Measurements from ENCODE around the gene CNPY2. TPM values are rescaled to one million over a fixed set of nuclear protein-coding genes. Genes with fewer than 3 reads are reported as not detected.
"Not testable (repeated sequence)": the region's sequence is repeated elsewhere in the genome, so short reads cannot be mapped to it uniquely, and the experiment has no call there.

Gene CNPY2
- total and polyA plus RNA-seq, 4 experiments from 2014 or later: 93.5 to 184 (median 135) TPM

- H3K4me3 Mint-ChIP-seq; CTCF ChIA-PET (ENCODE audit: partially characterized antibody); H3K27me3 Mint-ChIP-seq; intact Hi-C loops (cut with micrococcal nuclease); H3K9me3 Mint-ChIP-seq; H3K27ac Mint-ChIP-seq; H3K4me1 ChIP-seq (ENCODE audit: insufficient read depth, low read length); H3K4me1 Mint-ChIP-seq; DNase-seq; POLR2A ChIA-PET (ENCODE audit: partially characterized antibody); H3K9me3 ChIP-seq (ENCODE audit: control insufficient read depth in 1 of 2, low read length in 2 of 2); H3K27me3 ChIP-seq (ENCODE audit: insufficient read depth, low read length); H3K27ac ChIP-seq (ENCODE audit: low read depth, low read length); H3K4me3 ChIP-seq (ENCODE audit: low read length in 2 of 2): not testable (repeated sequence)
- H3K36me3 Mint-ChIP-seq: peaks cover 29 to 68% of the 10 kb centered on the region in 2 donors
- peaks cover 55% of the 10 kb centered on the region for H3K36me3 ChIP-seq (ENCODE audit: insufficient read depth, low read length)
Observed at GRCh38 chr12:56272468-56272867, 43.3 kb downstream of the CNPY2 start.

- CTCF ChIA-PET (ENCODE audit: partially characterized antibody): interaction anchor here (6.2 kb wide), 1 partner anchor 14 kb away, joined by 36 read pairs; the partner anchor contains the start of gene ANKRD52
- no peaks in the 10 kb centered on the region for H3K27me3 ChIP-seq (ENCODE audit: insufficient read depth, low read length)
- intact Hi-C loops (cut with micrococcal nuclease): no loop called here
- H3K27ac Mint-ChIP-seq: peak overlapping the region in 5 of 7 donors; percentile 13 to 36 (median 17)
- no peak for DNase-seq
- H3K27ac ChIP-seq (ENCODE audit: low read depth, low read length): no peak overlapping the region
- no peak overlapping the region for H3K4me3 ChIP-seq (ENCODE audit: low read length in 2 of 2)
- H3K36me3 ChIP-seq (ENCODE audit: insufficient read depth, low read length): peaks cover 51% of the 10 kb centered on the region
- POLR2A ChIA-PET (ENCODE audit: partially characterized antibody): no interaction called here
- peaks cover 26 to 64% of the 10 kb centered on the region in 2 donors for H3K36me3 Mint-ChIP-seq
- peaks cover 14% of the 10 kb centered on the region for H3K4me1 ChIP-seq (ENCODE audit: insufficient read depth, low read length)
- no peaks in the 10 kb centered on the region for H3K9me3 Mint-ChIP-seq
- H3K4me3 Mint-ChIP-seq: no peak overlapping the region
- no peaks in the 10 kb centered on the region for H3K27me3 Mint-ChIP-seq
- no peaks in the 10 kb centered on the region for H3K9me3 ChIP-seq (ENCODE audit: control insufficient read depth in 1 of 2, low read length in 2 of 2)
- H3K4me1 Mint-ChIP-seq: peaks cover 9 to 18% (median 15%) of the 10 kb centered on the region in 4 donors
Observed at GRCh38 chr12:56271031-56271430, 44.8 kb downstream of the CNPY2 start.

GRCh38 chr12:56267443-56268071 lies 48.2 kb downstream of the CNPY2 start:
- Histone ChIP-seq H3K27me3 (ENCODE audit: insufficient read depth, low read length) (no peaks in the 10 kb centered on the region), H3K36me3 (ENCODE audit: insufficient read depth, low read length) (peaks cover 22% of the 10 kb centered on the region), H3K27ac (ENCODE audit: low read depth, low read length) (peak overlapping the region; percentile 84), H3K9me3 (ENCODE audit: control insufficient read depth in 1 of 2, low read length in 2 of 2) (no peaks in the 10 kb centered on the region), H3K4me1 (ENCODE audit: insufficient read depth, low read length) (peaks cover 14% of the 10 kb centered on the region), H3K4me3 (ENCODE audit: low read length in 2 of 2) (peak overlapping the region; percentile 6 to 90)
- no peak for DNase-seq
- peaks cover 10 to 23% (median 16%) of the 10 kb centered on the region in 4 donors for H3K4me1 Mint-ChIP-seq
- POLR2A ChIA-PET (ENCODE audit: partially characterized antibody): interaction anchor here (0.6 to 3.6 kb wide), 22 partner anchors 8 to 361 kb away, joined by 3 to 38 read pairs (median 5); partner anchors contain the start of genes ANKRD52, APOF, CNPY2 and ESYT1
- no peaks in the 10 kb centered on the region for H3K9me3 Mint-ChIP-seq
- intact Hi-C loops (cut with micrococcal nuclease): loop anchor here (1.0 to 5.0 kb wide), 4 partner anchors 33 to 95 kb away; partner anchors contain the start of genes APOF, CS, NABP2 and RNF41
- H3K36me3 Mint-ChIP-seq: peaks cover 7 to 34% of the 10 kb centered on the region in 2 donors
- peak overlapping the region; percentile 75 to 95 (median 81) for H3K4me3 Mint-ChIP-seq
- CTCF ChIA-PET (ENCODE audit: partially characterized antibody): interaction anchor here (0.6 to 6.2 kb wide), 9 partner anchors 10 to 493 kb away, joined by 3 to 36 read pairs (median 5); partner anchors contain the start of genes ANKRD52 and RNF41
- H3K27me3 Mint-ChIP-seq: no peaks in the 10 kb centered on the region
- peak overlapping the region; percentile 58 to 93 (median 88) for H3K27ac Mint-ChIP-seq

GRCh38 chr12:56266693-56267442 lies 48.9 kb downstream of the CNPY2 start, which contains the start of gene COQ10A:
TSS of gene COQ10A (plus strand) at chr12:56266942. CDS start at chr12:56267119, 177 bp downstream.
- CTCF ChIA-PET (ENCODE audit: partially characterized antibody): interaction anchor here (0.6 to 6.2 kb wide), 12 partner anchors 9 to 492 kb away, joined by 3 to 36 read pairs (median 4); partner anchors contain the start of genes ANKRD52 and RNF41
- Histone ChIP-seq H3K9me3 (ENCODE audit: control insufficient read depth in 1 of 2, low read length in 2 of 2) (no peaks in the 10 kb centered on the region), H3K27me3 (ENCODE audit: insufficient read depth, low read length) (no peaks in the 10 kb centered on the region), H3K27ac (ENCODE audit: low read depth, low read length) (peak within 1 kb of the TSS; percentile 84), H3K36me3 (ENCODE audit: insufficient read depth, low read length) (peaks cover 22% of the 10 kb centered on the region), H3K4me1 (ENCODE audit: insufficient read depth, low read length) (peaks cover 14% of the 10 kb centered on the region), H3K4me3 (ENCODE audit: low read length in 2 of 2) (peak within 1 kb of the TSS; percentile 27 to 90)
- no peaks in the 10 kb centered on the region for H3K27me3 Mint-ChIP-seq
- H3K4me3 Mint-ChIP-seq: peak within 1 kb of the TSS; percentile 89 to 99 (median 96)
- POLR2A ChIA-PET (ENCODE audit: partially characterized antibody): interaction anchor here (0.6 to 3.6 kb wide), 24 partner anchors 9 to 362 kb away, joined by 3 to 38 read pairs (median 4); partner anchors contain the start of genes ANKRD52, APOF, CNPY2 and ESYT1
- peak; percentile 89 to 96 (median 91) for DNase-seq
- peaks cover 10 to 23% (median 16%) of the 10 kb centered on the region in 4 donors for H3K4me1 Mint-ChIP-seq
- H3K27ac Mint-ChIP-seq: peak within 1 kb of the TSS; percentile 90 to 99 (median 97)
- peaks cover 4 to 29% of the 10 kb centered on the region in 2 donors for H3K36me3 Mint-ChIP-seq
- no peaks in the 10 kb centered on the region for H3K9me3 Mint-ChIP-seq
- intact Hi-C loops (cut with micrococcal nuclease): loop anchor here (1.0 to 5.0 kb wide), 6 partner anchors 9 to 201 kb away; partner anchors contain the start of genes ANKRD52, APOF, CS and NABP2

GRCh38 chr12:56266068-56266692 lies 49.6 kb downstream of the CNPY2 start:
- Histone ChIP-seq H3K4me3 (ENCODE audit: low read length in 2 of 2) (peak overlapping the region; percentile 27 to 90), H3K27ac (ENCODE audit: low read depth, low read length) (peak overlapping the region; percentile 84), H3K4me1 (ENCODE audit: insufficient read depth, low read length) (peaks cover 14% of the 10 kb centered on the region), H3K36me3 (ENCODE audit: insufficient read depth, low read length) (peaks cover 19% of the 10 kb centered on the region)
- not testable (repeated sequence) for H3K9me3 ChIP-seq (ENCODE audit: control insufficient read depth in 1 of 2, low read length in 2 of 2); H3K27me3 ChIP-seq (ENCODE audit: insufficient read depth, low read length); H3K9me3 Mint-ChIP-seq; H3K27me3 Mint-ChIP-seq; DNase-seq
- H3K27ac Mint-ChIP-seq: peak overlapping the region; percentile 90 to 99 (median 97)
- H3K4me3 Mint-ChIP-seq: peak overlapping the region; percentile 89 to 99 (median 96)
- peaks cover 0 to 22% of the 10 kb centered on the region in 2 donors for H3K36me3 Mint-ChIP-seq
- ChIA-PET POLR2A (ENCODE audit: partially characterized antibody) (interaction anchor here (0.9 to 3.6 kb wide), 17 partner anchors 8 to 293 kb away, joined by 3 to 38 read pairs (median 7); partner anchors contain the start of genes ANKRD52, CNPY2, ESYT1 and IL23A), CTCF (ENCODE audit: partially characterized antibody) (interaction anchor here (0.8 to 6.2 kb wide), 11 partner anchors 9 to 197 kb away, joined by 3 to 36 read pairs (median 3); partner anchors contain the start of genes ANKRD52 and RNF41)
- intact Hi-C loops (cut with micrococcal nuclease): loop anchor here (1.0 to 5.0 kb wide), 5 partner anchors 8 to 202 kb away; partner anchors contain the start of genes ANKRD52, APOF, NABP2 and RNF41
- H3K4me1 Mint-ChIP-seq: peaks cover 10 to 23% (median 16%) of the 10 kb centered on the region in 4 donors

GRCh38 chr12:56262955-56263354 lies 52.8 kb downstream of the CNPY2 start:
- ChIA-PET POLR2A (ENCODE audit: partially characterized antibody) (interaction anchor here (0.6 kb wide), 1 partner anchor 73 kb away, joined by 3 read pairs; the partner anchor contains the start of gene SMARCC2), CTCF (ENCODE audit: partially characterized antibody) (interaction anchor here (0.7 to 1.2 kb wide), 4 partner anchors 35 to 1263 kb away, joined by 3 to 5 read pairs (median 4); no protein-coding TSS in a partner anchor)
- DNase-seq; intact Hi-C loops (cut with micrococcal nuclease); H3K4me3 Mint-ChIP-seq; H3K9me3 Mint-ChIP-seq; H3K27me3 ChIP-seq (ENCODE audit: insufficient read depth, low read length); H3K36me3 Mint-ChIP-seq; H3K27ac ChIP-seq (ENCODE audit: low read depth, low read length); H3K27ac Mint-ChIP-seq; H3K27me3 Mint-ChIP-seq; H3K9me3 ChIP-seq (ENCODE audit: control insufficient read depth in 1 of 2, low read length in 2 of 2); H3K36me3 ChIP-seq (ENCODE audit: insufficient read depth, low read length); H3K4me3 ChIP-seq (ENCODE audit: low read length in 2 of 2): not testable (repeated sequence)
- peaks cover 16 to 31% (median 23%) of the 10 kb centered on the region in 4 donors for H3K4me1 Mint-ChIP-seq
- peaks cover 17% of the 10 kb centered on the region for H3K4me1 ChIP-seq (ENCODE audit: insufficient read depth, low read length)
